NCI-H1417 treated with DMSO at 0.1 percent for 48 hours (cell line): Measurements from ENCODE around the gene PCDHB4.
"Not testable (repeated sequence)": the region's sequence is repeated elsewhere in the genome, so short reads cannot be mapped to it uniquely, and the experiment has no call there.

ENCODE experiments used
- DNase-seq: peaks from one replicate; lab custom pipeline; 2025; lab: John Stamatoyannopoulos, UW

Gene PCDHB4

DNA sequence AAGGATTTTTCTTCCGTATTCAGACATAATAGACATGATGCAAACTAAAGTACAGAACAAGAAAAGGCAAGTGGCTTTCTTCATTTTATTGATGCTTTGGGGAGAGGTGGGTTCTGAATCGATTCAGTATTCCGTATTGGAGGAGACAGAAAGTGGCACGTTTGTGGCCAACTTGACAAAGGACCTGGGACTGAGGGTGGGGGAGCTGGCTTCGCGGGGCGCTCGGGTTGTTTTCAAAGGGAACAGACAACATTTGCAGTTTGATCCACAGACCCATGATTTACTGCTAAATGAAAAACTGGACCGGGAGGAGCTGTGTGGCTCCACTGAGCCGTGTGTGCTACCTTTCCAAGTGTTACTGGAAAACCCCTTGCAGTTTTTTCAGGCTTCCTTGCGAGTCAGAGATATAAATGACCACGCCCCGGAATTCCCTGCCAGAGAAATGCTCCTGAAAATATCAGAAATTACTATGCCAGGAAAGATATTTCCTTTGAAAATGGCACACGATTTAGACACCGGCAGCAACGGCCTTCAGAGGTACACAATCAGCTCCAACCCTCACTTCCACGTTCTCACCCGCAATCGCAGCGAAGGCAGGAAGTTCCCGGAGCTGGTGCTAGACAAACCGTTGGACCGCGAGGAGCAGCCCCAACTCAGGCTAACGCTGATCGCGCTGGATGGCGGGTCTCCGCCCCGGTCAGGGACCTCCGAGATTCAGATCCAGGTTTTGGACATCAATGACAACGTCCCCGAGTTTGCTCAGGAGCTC lies 28.8 kb downstream of the PCDHB4 start:
- DNase-seq: no peak

GRCh38 chr5:141150993-141151325 lies 29.3 kb downstream of the PCDHB4 start:
- no peak for DNase-seq

DNA sequence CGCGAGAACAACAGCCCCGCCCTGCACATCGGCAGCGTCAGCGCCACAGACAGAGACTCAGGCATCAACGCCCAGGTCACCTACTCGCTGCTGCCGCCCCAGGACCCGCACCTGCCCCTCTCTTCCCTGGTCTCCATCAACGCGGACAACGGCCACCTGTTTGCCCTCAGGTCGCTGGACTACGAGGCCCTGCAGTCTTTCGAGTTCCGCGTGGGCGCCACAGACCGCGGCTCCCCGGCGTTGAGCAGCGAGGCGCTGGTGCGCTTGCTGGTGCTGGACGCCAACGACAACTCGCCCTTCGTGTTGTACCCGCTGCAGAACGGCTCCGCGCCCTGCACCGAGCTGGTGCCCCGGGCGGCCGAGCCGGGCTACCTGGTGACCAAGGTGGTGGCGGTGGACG lies 30.0 kb downstream of the PCDHB4 start:
- DNase-seq: not testable (repeated sequence)

DNA sequence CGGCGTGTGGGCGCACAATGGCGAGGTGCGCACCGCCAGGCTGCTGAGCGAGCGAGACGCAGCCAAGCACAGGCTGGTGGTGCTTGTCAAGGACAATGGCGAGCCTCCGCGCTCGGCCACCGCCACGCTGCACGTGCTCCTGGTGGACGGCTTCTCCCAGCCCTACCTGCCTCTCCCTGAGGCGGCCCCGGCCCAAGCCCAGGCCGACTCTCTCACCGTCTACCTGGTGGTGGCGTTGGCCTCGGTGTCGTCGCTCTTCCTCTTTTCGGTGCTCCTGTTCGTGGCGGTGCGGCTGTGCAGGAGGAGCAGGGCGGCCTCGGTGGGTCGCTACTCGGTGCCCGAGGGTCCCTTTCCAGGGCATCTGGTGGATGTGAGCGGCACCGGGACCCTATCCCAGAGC lies 30.5 kb downstream of the PCDHB4 start:
- not testable (repeated sequence) for DNase-seq

- DNase-seq: no peak
Measured at GRCh38 chr5:141155540-141156374, 34.1 kb downstream of the PCDHB4 start.

DNA sequence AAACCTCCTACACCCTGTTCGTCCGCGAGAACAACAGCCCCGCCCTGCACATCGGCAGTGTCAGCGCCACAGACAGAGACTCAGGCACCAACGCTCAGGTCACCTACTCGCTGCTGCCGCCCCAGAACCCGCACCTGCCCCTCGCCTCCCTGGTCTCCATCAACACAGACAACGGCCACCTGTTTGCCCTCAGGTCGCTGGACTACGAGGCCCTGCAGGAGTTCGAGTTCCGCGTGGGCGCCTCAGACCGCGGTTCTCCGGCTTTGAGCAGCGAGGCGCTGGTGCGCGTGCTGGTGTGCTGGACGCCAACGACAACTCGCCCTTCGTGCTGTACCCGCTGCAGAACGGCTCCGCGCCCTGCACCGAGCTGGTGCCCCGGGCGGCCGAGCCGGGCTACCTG lies 35.7 kb downstream of the PCDHB4 start:
- not testable (repeated sequence) for DNase-seq

DNA sequence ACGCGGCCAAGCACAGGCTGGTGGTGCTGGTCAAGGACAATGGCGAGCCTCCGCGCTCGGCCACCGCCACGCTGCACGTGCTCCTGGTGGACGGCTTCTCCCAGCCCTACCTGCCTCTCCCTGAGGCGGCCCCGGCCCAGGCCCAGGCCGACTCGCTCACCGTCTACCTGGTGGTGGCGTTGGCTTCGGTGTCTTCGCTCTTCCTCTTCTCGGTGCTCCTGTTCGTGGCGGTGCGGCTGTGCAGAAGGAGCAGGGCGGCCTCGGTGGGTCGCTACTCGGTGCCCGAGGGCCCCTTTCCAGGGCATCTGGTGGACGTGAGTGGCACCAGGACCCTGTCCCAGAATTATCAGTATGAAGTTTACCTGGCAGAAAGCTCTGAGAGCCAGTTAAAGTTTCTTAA lies 36.3 kb downstream of the PCDHB4 start:
- DNase-seq: not testable (repeated sequence)

DNA sequence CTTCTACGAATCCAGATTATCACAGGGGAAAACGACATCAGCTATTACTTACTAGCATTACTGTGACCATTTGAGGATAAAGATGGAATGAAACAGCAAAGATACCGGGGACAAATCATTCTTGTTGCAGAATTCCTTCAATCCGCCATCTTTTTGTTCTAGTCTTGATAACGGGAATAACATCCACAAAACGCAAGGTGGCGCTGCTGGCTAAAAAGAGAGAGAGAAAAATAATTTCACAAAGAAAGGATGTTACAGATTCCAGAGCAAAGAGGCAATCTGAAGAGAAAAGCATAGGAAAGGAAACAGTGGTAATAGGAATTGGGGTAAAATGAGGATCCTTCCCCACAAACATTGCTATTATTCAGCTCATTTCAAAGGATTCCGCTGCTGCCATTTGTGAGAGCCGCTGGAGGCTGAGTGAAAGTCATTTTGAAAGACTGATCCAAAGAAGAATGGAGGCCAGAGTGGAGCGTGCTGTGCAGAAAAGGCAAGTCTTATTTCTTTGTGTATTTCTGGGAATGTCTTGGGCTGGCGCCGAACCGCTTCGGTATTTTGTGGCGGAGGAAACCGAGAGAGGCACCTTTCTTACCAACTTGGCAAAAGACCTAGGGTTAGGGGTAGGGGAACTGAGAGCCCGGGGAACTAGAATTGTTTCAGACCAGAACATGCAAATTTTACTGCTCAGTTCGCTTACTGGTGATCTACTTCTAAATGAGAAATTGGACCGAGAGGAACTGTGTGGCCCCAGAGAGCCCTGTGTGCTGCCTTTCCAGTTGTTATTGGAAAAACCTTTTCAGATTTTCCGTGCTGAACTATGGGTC lies 51.0 kb downstream of the PCDHB4 start, which contains the start of gene PCDHB7:
Gene PCDHB7, plus strand, starts transcription at position 264 of the 824 bp plus-strand sequence. Its CDS starts 192 bp downstream, at position 456.
- no peak for DNase-seq

DNA sequence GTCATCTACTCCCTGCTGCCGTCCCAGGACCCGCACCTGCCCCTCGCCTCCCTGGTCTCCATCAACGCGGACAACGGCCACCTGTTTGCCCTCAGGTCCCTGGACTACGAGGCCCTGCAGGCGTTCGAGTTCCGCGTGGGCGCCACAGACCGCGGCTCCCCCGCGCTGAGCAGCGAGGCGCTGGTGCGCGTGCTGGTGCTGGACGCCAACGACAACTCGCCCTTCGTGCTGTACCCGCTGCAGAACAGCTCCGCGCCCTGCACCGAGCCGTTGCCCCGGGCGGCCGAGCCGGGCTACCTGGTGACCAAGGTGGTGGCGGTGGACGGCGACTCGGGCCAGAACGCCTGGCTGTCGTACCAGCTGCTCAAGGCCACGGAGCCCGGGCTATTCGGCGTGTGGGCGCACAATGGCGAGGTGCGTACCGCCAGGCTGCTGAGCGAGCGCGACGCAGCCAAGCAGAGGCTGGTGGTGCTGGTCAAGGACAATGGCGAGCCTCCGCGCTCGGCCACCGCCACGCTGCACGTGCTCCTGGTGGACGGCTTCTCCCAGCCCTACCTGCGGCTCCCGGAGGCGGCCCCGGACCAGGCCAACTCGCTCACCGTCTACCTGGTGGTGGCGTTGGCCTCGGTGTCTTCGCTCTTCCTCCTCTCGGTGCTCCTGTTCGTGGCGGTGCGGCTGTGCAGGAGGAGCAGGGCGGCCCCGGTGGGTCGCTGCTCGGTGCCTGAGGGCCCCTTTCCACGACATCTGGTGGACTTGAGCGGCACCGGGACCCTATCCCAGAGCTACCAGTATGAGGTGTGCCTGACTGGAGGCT lies 52.9 kb downstream of the PCDHB4 start:
- not testable (repeated sequence) for DNase-seq
